ENCODE measurements around the gene ZBTB37.
A peak's percentile ranks its signal among the peaks of the same experiment; 100 is the strongest.

ZBTB37 gene

DNA sequence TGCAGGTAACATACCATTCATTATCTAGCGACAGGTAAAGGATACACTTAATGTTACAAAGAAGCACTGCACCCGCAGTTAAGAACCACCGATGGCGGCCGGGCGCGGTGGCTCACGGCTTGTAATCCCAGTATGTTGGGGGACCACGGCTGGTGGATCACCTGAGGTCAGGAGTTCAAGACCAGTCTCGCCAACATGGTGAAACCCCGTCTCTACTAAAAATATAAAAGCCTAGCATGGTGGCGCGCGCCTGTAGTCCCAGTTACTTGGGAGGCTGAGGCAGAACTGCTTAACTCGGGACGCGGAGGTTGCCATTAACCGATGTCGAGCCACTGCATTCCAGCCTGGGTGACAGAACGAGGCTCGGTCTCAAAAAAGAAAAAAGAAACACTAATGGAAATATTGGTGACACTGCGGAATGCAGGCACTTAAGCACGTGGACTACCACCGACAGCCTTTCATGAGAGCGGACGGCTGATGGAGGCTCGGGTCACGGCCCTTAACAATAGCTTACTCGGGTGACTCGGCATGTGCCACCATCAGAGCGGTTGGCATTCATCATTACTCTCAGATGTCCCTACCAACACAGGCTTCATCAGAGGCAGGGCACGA is 933 bp upstream of the ZBTB37 start:
- no peak for TF ChIP-seq ZFX (IDR thresholded peaks at IDR 0.05)
- TF ChIP-seq, protein P1, sequence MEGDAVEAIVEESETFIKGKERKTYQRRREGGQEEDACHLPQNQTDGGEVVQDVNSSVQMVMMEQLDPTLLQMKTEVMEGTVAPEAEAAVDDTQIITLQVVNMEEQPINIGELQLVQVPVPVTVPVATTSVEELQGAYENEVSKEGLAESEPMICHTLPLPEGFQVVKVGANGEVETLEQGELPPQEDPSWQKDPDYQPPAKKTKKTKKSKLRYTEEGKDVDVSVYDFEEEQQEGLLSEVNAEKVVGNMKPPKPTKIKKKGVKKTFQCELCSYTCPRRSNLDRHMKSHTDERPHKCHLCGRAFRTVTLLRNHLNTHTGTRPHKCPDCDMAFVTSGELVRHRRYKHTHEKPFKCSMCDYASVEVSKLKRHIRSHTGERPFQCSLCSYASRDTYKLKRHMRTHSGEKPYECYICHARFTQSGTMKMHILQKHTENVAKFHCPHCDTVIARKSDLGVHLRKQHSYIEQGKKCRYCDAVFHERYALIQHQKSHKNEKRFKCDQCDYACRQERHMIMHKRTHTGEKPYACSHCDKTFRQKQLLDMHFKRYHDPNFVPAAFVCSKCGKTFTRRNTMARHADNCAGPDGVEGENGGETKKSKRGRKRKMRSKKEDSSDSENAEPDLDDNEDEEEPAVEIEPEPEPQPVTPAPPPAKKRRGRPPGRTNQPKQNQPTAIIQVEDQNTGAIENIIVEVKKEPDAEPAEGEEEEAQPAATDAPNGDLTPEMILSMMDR (conservative IDR thresholded peaks at IDR 0.05), result no peak
- H3K27ac ChIP-seq, result peak overlapping the region; percentile 90

DNA sequence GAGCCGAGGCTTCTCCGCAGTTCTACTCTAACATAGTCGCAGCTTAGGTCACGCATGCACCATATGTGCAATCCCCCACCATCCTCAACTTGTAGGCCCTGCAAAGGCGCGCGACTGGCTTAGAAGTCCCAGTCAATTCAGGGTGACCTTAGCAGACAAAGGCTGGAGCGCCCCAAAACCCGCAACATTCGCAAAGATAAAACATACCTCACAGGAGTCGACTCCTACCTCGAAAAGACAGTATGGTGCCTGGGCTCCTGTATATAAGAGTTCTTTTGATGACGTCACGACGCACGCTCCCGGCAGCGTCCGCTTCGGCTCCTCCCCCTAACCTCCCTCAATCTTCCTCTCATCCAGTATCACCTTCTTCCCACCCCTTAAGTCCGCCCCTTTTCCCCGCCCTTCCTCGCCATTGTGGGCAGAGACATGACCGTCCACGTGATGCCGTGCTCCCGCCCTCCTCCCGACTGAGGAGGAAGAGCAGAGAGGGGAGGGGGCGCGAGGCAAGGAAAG is 371 bp upstream of the ZBTB37 start, which contains the start of gene GAS5:
GAS5 (minus strand) TSS at position 237 of the 513 bp plus-strand sequence.
- peak within 1 kb of the TSS; percentile 90 for H3K27ac ChIP-seq
- TF ChIP-seq, protein P1 (conservative IDR thresholded peaks at IDR 0.05), result no peak
- TF ChIP-seq ZFX (IDR thresholded peaks at IDR 0.05), result no peak

DNA sequence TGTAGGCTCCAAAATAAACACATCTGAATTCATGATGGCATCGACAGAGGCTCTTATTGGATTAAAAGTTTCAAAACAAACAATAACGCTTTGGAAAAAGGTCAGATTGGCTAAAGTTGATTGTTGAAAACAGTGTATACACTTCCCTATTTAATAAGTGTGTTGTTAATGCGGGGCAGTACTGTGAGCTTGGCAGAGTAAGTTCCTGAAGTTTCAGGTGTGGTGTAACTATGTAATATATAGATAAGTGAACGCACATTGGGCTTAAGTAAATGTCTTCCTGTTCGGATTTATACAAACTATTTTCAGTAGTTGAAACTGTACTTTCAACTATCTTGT is 810 bp downstream of the ZBTB37 start:
- no peak for TF ChIP-seq ZFX (IDR thresholded peaks at IDR 0.05)
- H3K27ac ChIP-seq, result peak overlapping the region; percentile 90

DNA sequence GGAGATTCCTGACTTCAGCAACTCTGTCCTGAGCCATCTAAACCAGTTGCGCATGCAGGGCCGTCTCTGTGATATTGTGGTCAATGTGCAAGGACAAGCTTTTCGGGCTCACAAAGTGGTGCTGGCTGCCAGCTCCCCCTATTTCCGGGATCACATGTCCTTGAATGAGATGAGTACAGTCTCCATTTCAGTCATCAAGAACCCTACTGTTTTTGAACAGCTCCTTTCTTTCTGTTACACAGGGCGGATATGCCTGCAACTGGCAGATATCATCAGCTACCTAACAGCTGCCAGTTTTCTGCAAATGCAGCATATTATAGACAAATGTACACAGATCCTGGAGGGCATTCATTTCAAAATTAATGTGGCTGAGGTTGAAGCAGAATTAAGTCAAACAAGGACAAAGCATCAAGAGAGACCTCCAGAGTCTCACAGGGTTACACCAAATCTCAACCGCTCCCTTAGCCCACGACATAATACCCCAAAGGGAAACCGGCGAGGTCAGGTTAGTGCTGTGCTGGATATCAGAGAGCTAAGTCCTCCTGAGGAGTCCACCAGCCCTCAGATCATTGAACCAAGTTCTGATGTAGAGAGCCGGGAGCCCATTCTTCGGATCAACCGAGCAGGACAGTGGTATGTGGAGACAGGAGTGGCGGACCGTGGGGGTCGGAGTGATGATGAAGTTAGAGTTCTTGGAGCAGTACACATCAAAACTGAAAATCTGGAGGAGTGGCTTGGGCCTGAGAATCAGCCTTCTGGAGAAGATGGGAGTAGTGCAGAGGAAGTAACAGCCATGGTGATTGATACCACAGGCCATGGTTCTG is 2.3 kb downstream of the ZBTB37 start:
- peak overlapping the region; percentile 71 for H3K27ac ChIP-seq
- no peak for TF ChIP-seq ZFX (IDR thresholded peaks at IDR 0.05)
- TF ChIP-seq, protein P1 (conservative IDR thresholded peaks at IDR 0.05), result no peak

DNA sequence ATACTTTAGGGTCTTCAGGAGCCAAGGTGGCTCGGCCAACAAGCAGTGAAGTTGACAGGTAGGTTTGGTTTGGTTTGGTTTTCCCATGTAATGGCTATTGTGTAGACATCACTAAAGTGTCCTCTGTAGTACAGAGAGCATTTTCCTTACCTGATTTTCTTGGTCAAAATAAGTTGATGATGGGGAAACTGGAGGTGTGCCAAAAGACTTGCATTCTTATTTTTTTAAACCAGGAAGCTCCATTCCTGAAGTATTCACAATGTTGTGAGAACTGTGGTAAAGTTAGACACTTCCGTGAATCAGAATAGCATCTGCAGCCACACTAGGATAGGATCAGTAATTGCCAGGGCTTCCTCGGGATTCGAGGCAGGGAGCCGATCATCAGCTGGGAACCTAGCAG is 2.9 kb downstream of the ZBTB37 start:
- H3K27ac ChIP-seq, result peak overlapping the region; percentile 71
- no peak for TF ChIP-seq ZFX (IDR thresholded peaks at IDR 0.05)
- TF ChIP-seq, protein P1 (conservative IDR thresholded peaks at IDR 0.05), result no peak

DNA sequence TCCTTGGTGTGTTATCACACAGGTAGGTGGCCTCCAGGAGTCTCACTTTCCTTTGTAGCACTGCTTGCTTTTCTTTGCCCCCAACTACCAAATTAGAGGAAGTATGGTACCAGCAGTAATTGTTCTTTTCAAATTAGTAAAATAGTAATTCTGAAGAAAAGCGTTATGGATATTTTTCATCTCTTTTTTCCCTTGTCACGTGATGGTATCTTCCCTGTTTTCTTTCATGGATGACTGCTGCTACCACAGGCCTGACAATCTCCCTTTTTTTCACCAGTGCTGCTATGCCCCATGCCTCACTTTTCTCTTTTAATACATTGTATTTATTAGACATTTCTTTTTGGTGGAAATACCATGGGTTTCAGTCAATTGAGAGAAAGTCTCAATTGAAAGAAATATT is 3.3 kb downstream of the ZBTB37 start:
- H3K27ac ChIP-seq, result no peak overlapping the region; the same call in 1 of the 2 replicates
- TF ChIP-seq, protein P1 (conservative IDR thresholded peaks at IDR 0.05), result no peak
- TF ChIP-seq ZFX (IDR thresholded peaks at IDR 0.05), result no peak

DNA sequence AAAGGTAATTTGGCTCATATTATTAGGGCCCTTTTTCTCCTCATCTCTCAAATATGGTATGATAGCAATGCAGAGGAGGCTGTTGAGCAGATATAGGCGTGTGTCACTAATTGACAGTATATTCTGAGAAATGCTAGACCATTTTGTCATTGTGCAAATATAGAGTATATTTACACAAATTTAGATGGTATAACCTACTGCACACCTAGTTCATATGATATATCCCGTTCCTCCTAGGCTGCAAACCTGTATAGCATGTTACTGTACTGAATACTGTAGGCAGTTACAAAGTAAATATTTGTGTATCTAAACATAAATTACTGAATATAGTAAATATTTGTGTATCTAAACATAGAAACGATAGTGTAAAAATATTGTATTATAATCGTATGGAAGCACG is 8.6 kb downstream of the ZBTB37 start:
- peak overlapping the region; percentile 72 for H3K27ac ChIP-seq
- TF ChIP-seq ZFX (IDR thresholded peaks at IDR 0.05), result no peak
- TF ChIP-seq, protein P1 (conservative IDR thresholded peaks at IDR 0.05), result no peak

All from C4-2B (cell line).